Large intestine (tissue), 3 donors: ENCODE data around the gene MAP2K6. TPM values are rescaled to one million over a fixed set of nuclear protein-coding genes. Genes with fewer than 3 reads are reported as not detected.

ENCODE experiments used
- DNase-seq, 2 donors: peaks; one replicate each; pipeline versions ENCODE4 v3.0.0 to v3.0.0-alpha.2; 2013
- H3K27ac ChIP-seq: one replicate; pipeline ENCODE4 v1.5.1; 2013; ENCODE audit warnings: low read length
- H3K27me3 ChIP-seq: 2 replicates; pipeline ENCODE4 v1.6.1; 2013; ENCODE audit warnings: low read length; ENCODE audit not compliant: control insufficient read depth, insufficient read depth
- H3K36me3 ChIP-seq: 2 replicates; pipeline ENCODE4 v1.6.1; 2013; ENCODE audit warnings: low read length; ENCODE audit not compliant: control insufficient read depth, insufficient read depth
- H3K4me1 ChIP-seq: one replicate; pipeline ENCODE4 v1.6.1; 2013; ENCODE audit warnings: low read length; ENCODE audit not compliant: control insufficient read depth, insufficient read depth
- H3K4me3 ChIP-seq: one replicate; pipeline ENCODE4 v1.5.1; 2013; ENCODE audit warnings: low read length
- H3K9me3 ChIP-seq: one replicate; pipeline ENCODE4 v1.6.1; 2013; ENCODE audit warnings: mild to moderate bottlenecking, low read depth, low read length, moderate library complexity; ENCODE audit not compliant: control insufficient read depth
- WGBS: methylation state at CpG from one replicate; pipeline ENCODE4 v1.1.5; 2013; ENCODE audit warnings: low lambda C conversion rate; ENCODE audit not compliant: insufficient coverage; 5-methylcytosine and 5-hydroxymethylcytosine counted together
- polyA plus RNA-seq: library from polyadenylated mRNA; unstranded; fragments of 120-200 nt; gene quantifications from one replicate; pipeline ENCODE4 v1.2.1, GENCODE V29; 2013

The MAP2K6 gene
- polyA plus RNA-seq, 1 donor = 13.4 TPM

GRCh38 chr17:69590671-69591070, 176.2 kb downstream of the MAP2K6 start:
- peaks cover 8% of the 10 kb centered on the region for H3K27me3 ChIP-seq
- H3K4me1 ChIP-seq = no peaks in the 10 kb centered on the region
- no peaks in the 10 kb centered on the region for H3K9me3 ChIP-seq
- H3K4me3 ChIP-seq = no peak overlapping the region
- H3K27ac ChIP-seq = no peak overlapping the region
- DNase-seq = no peak
- WGBS = no CpG with 5 or more reads among the region's 1 CpG
- H3K36me3 ChIP-seq = no peaks in the 10 kb centered on the region

DNA sequence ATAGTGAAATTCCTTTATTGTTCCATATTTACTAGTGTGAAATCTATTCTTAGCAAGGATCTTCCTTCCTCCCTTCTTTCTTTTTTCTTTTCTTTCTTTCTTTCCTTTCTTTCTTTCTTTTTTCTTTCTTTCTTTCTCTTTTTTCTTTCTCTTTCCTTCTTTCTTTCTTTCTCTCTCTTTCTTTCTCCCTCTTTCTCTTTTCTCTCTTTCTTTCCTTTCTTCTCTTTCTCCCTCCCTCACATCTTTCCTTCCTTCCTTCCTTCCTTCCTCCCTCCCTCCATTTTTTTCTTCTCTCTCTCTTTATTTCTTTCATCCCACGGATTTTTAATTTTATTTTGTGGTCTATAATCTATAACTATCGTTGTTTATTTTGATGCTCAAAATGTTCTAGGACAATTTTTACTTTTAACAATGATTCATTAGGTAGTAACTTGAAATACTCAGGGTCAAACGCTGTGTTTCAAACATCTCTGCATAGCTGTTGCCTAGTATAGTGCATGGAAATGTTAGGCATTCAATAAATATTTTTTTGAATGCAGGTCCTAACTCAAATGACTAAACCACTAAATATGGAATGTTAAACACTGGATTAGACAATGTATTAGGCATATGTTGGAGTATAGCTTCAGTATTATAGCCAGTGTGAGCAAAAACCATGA, 178.3 kb downstream of the MAP2K6 start:
- H3K4me1 ChIP-seq = no peaks in the 10 kb centered on the region
- H3K9me3 ChIP-seq = no peaks in the 10 kb centered on the region
- no peak overlapping the region for H3K4me3 ChIP-seq
- H3K27me3 ChIP-seq = peaks cover 8% of the 10 kb centered on the region
- WGBS = 69% methylated on average over 3 of the region's 3 CpGs
- H3K36me3 ChIP-seq = no peaks in the 10 kb centered on the region
- DNase-seq = no peak
- no peak overlapping the region for H3K27ac ChIP-seq

- Histone ChIP-seq H3K9me3 (no peaks in the 10 kb centered on the region), H3K4me3 (no peak overlapping the region), H3K4me1 (no peaks in the 10 kb centered on the region), H3K27ac (no peak overlapping the region), H3K36me3 (no peaks in the 10 kb centered on the region), H3K27me3 (peaks cover 8% of the 10 kb centered on the region)
- no peak for DNase-seq
- WGBS = 100% methylated on average over 2 of the region's 2 CpGs
These were observed 178.8 kb downstream of the MAP2K6 start for GRCh38 chr17:69593351-69593715.

DNA sequence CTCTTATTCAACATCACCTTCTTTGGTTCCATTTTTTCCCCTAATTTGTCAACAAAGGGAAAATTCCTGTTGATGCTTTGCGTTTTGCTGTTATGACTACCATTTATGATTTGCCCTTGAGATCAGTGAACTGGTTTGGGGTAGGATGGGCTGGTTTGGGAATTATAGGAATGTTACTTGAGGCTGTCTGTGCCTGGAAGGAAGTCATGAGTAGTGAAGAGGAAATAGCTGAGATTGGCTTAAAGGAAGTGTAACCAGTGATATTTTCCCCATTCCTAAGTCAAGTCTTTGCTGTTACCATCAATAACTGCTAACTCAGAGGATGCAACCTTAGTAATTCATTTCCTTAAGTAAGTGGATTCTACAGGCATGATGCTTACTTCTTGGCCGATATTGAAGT, 179.2 kb downstream of the MAP2K6 start:
- DNase-seq = no peak
- WGBS = no CpG with 5 or more reads among the region's 2 CpGs
- no peaks in the 10 kb centered on the region for H3K36me3 ChIP-seq
- no peaks in the 10 kb centered on the region for H3K4me1 ChIP-seq
- H3K9me3 ChIP-seq = no peaks in the 10 kb centered on the region
- peaks cover 8% of the 10 kb centered on the region for H3K27me3 ChIP-seq
- no peak overlapping the region for H3K4me3 ChIP-seq
- H3K27ac ChIP-seq = no peak overlapping the region

GRCh38 chr17:69594641-69595040, 180.1 kb downstream of the MAP2K6 start:
- no CpG with 5 or more reads among the region's 4 CpGs for WGBS

GRCh38 chr17:69596141-69596540, 181.6 kb downstream of the MAP2K6 start:
- no peaks in the 10 kb centered on the region for H3K9me3 ChIP-seq
- DNase-seq = no peak
- H3K4me1 ChIP-seq = no peaks in the 10 kb centered on the region
- H3K4me3 ChIP-seq = no peak overlapping the region
- H3K36me3 ChIP-seq = no peaks in the 10 kb centered on the region
- WGBS = 80% methylated on average over 1 of the region's 9 CpGs
- no peak overlapping the region for H3K27ac ChIP-seq
- no peaks in the 10 kb centered on the region for H3K27me3 ChIP-seq

More at GRCh38 chr17:69594641-69595040, 180.1 kb downstream of the MAP2K6 start:
- Histone ChIP-seq H3K9me3 (no peaks in the 10 kb centered on the region), H3K4me3 (no peak overlapping the region), H3K27ac (no peak overlapping the region), H3K27me3 (peaks cover 5% of the 10 kb centered on the region), H3K4me1 (no peaks in the 10 kb centered on the region), H3K36me3 (no peaks in the 10 kb centered on the region)
- DNase-seq = no peak

DNA sequence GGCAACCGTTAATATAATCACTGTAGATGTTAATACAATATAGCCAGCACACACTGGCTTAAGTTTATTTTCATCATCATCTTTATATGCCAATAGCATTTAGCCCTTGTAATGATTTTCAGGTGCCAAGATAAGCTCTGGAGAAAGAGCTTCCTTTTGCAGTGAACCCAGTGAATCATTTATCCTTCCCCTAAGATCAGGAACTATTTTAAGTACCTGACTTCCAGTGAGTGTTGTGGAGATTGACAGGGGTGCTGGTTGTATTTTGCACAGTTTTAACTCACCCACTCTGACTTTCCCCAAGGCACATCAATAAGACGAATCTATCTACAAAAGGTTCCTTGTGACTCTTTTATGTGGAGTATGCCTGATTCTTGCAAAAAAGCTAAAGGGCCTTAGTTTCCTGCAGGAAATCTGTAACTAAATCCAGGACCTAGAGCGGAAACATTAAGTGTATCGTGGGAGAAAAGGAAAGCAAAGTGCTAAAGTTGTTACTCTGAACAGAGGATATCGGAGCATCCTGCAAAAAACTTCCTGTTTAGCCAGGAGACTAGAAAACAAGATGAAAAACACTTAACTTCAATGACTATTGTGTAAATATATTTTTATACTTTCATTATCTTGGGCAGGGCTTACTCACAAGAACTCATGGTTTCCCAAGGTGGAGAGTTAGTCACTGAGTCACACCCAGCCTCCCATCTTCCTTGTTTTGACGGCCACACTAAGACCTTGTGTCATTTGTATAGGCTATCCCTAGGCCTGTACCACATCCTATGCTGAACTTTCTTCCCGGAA, 183.6 kb downstream of the MAP2K6 start:
- H3K4me1 ChIP-seq = no peaks in the 10 kb centered on the region
- DNase-seq = no peak
- 90% methylated on average over 3 of the region's 7 CpGs for WGBS
- H3K27ac ChIP-seq = no peak overlapping the region
- no peaks in the 10 kb centered on the region for H3K36me3 ChIP-seq
- no peaks in the 10 kb centered on the region for H3K9me3 ChIP-seq
- H3K27me3 ChIP-seq = no peaks in the 10 kb centered on the region
- no peak overlapping the region for H3K4me3 ChIP-seq

GRCh38 chr17:69602972-69603371, 188.5 kb downstream of the MAP2K6 start:
- Histone ChIP-seq H3K36me3 (no peaks in the 10 kb centered on the region), H3K27me3 (no peaks in the 10 kb centered on the region), H3K27ac (no peak overlapping the region), H3K9me3 (no peaks in the 10 kb centered on the region), H3K4me1 (no peaks in the 10 kb centered on the region), H3K4me3 (no peak overlapping the region)
- 86% methylated on average over 2 of the region's 5 CpGs for WGBS
- DNase-seq = no peak

Other genes with a start within 250 kb of the MAP2K6 start
- gene ABCA10, start 185.9 kb upstream of the MAP2K6 start, polyA plus RNA-seq = 7.5 TPM
- gene ABCA5, start 87.6 kb upstream of the MAP2K6 start, polyA plus RNA-seq = 126 TPM